DND-41 (cell line): Measurements from ENCODE around the gene GADD45A.

ENCODE experiments used
- ATAC-seq: fragments of 200-7000 bp; cut with Tn5 transposase; 3 replicates; pipeline ENCODE4 v1.9.1; 2021; ENCODE audit warnings: low read depth; ENCODE audit not compliant: insufficient read depth
- DNase-seq: peaks from one replicate; pipeline ENCODE4 v3.0.0-alpha.2; 2020
- H2AFZ ChIP-seq: 2 replicates; pipeline ENCODE4 v1.6.0; 2012; ENCODE audit warnings: low read depth, low read length
- H3K27ac ChIP-seq: 2 replicates; pipeline ENCODE4 v1.5.1; 2012; ENCODE audit warnings: low read length, inconsistent platforms
- H3K27me3 ChIP-seq: fragments of 200-600 bp; sonication (generic); 2 replicates; pipeline ENCODE4 v1.6.0; 2012; ENCODE audit warnings: low read length, mild to moderate bottlenecking, inconsistent platforms; ENCODE audit not compliant: insufficient read depth, poor library complexity
- H3K36me3 ChIP-seq: 2 replicates; pipeline ENCODE4 v1.5.1; 2012; ENCODE audit warnings: low read length, inconsistent platforms; ENCODE audit not compliant: insufficient read depth
- H3K4me1 ChIP-seq: 2 replicates; pipeline ENCODE4 v1.5.1; 2012; ENCODE audit warnings: mild to moderate bottlenecking, low read length; ENCODE audit not compliant: insufficient read depth
- H3K4me2 ChIP-seq: 2 replicates; pipeline ENCODE4 v1.6.0; 2012; ENCODE audit warnings: mild to moderate bottlenecking, moderate library complexity, low read length, inconsistent platforms; ENCODE audit not compliant: insufficient read depth
- H3K4me3 ChIP-seq, 2 experiments: fragments of 200-600 bp in 1 of 2; shearing (Covaris generic) in 1 of 2; 2 replicates each; pipeline ENCODE4 v1.5.1; 2012 to 2016; ENCODE audit warnings: inconsistent platforms in 2 of 2, low read length in 2 of 2, mild to moderate bottlenecking in 2 of 2, low read depth in 1 of 2, moderate library complexity in 1 of 2
- H3K79me2 ChIP-seq: 2 replicates; pipeline ENCODE4 v1.6.0; 2012; ENCODE audit warnings: low read length, inconsistent platforms; ENCODE audit not compliant: insufficient read depth
- H3K9ac ChIP-seq: 2 replicates; pipeline ENCODE4 v1.6.0; 2012; ENCODE audit warnings: low read depth, mild to moderate bottlenecking, inconsistent platforms, low read length, moderate library complexity
- H3K9me3 ChIP-seq: 2 replicates; pipeline ENCODE4 v1.5.1; 2012; ENCODE audit warnings: low read length, moderate library complexity, mild to moderate bottlenecking, inconsistent platforms; ENCODE audit not compliant: insufficient read depth, severe bottlenecking
- H4K20me1 ChIP-seq: 2 replicates; pipeline ENCODE4 v1.6.0; 2012; ENCODE audit warnings: low read length; ENCODE audit not compliant: insufficient read depth
- CTCF ChIP-seq: IDR thresholded peaks from 2 replicates; pipeline ENCODE4 v1.5.1; 2012; ENCODE audit warnings: borderline replicate concordance, low read length, moderate library complexity, mild to moderate bottlenecking; ENCODE audit not compliant: poor library complexity, severe bottlenecking; ENCODE audit errors: extremely low read depth
- EZH2 ChIP-seq: IDR thresholded peaks from 3 replicates; pipeline ENCODE4 v1.6.1; 2012; ENCODE audit warnings: borderline replicate concordance, low read depth, mild to moderate bottlenecking, moderate library complexity, low read length, inconsistent platforms; ENCODE audit not compliant: severe bottlenecking

The GADD45A gene

GRCh38 chr1:67734323-67734690 is 49.3 kb downstream of the GADD45A start:
- Histone ChIP-seq H3K79me2 (no peaks in the 10 kb centered on the region), H4K20me1 (no peaks in the 10 kb centered on the region), H3K4me3 (no peak overlapping the region), H3K9me3 (no peaks in the 10 kb centered on the region), H3K4me1 (peaks cover 66% of the 10 kb centered on the region), H3K36me3 (no peaks in the 10 kb centered on the region), H3K27ac (peak overlapping the region; percentile 90), H3K27me3 (no peaks in the 10 kb centered on the region), H2AFZ (peak overlapping the region; percentile 28), H3K4me2 (peak overlapping the region; percentile 10), H3K9ac (peak overlapping the region; percentile 44)
- DNase-seq (no peak), ATAC-seq (no peak)
- TF ChIP-seq EZH2 (no peak), CTCF (no peak)

GRCh38 chr1:67735206-67735605 is 50.2 kb downstream of the GADD45A start:
- Histone ChIP-seq H3K9me3 (no peaks in the 10 kb centered on the region), H3K4me3 (no peak overlapping the region), H3K36me3 (no peaks in the 10 kb centered on the region), H3K27me3 (no peaks in the 10 kb centered on the region), H3K4me1 (peaks cover 66% of the 10 kb centered on the region), H4K20me1 (no peaks in the 10 kb centered on the region), H3K4me2 (peak overlapping the region; percentile 61), H3K9ac (peak overlapping the region; percentile 57), H3K27ac (peak overlapping the region; percentile 90), H3K79me2 (no peaks in the 10 kb centered on the region), H2AFZ (peak overlapping the region; percentile 34; the same call in 1 of the 2 replicates)
- no peak for ATAC-seq
- no peak for TF ChIP-seq CTCF
- TF ChIP-seq EZH2 = no peak
- DNase-seq = no peak

GRCh38 chr1:67735806-67736627 is 51.0 kb downstream of the GADD45A start:
- Histone ChIP-seq H3K27ac (peak overlapping the region; percentile 90), H3K79me2 (no peaks in the 10 kb centered on the region), H2AFZ (peak overlapping the region; percentile 75)

More at GRCh38 chr1:67735806-67736627, 51.0 kb downstream of the GADD45A start:
- Histone ChIP-seq H3K27me3 (no peaks in the 10 kb centered on the region), H3K4me3 (peak overlapping the region in 1 of 2 experiments; percentile 51; a peak in 2 of 4 replicates), H3K9ac (peak overlapping the region; percentile 57), H3K9me3 (no peaks in the 10 kb centered on the region), H3K4me2 (peak overlapping the region; percentile 61), H3K36me3 (no peaks in the 10 kb centered on the region), H3K4me1 (peaks cover 66% of the 10 kb centered on the region), H4K20me1 (no peaks in the 10 kb centered on the region)
- DNase-seq (peak; percentile 81), ATAC-seq (peak; percentile 83)
- TF ChIP-seq EZH2 = no peak
- TF ChIP-seq CTCF = no peak
